A673 (cell line): ENCODE results near the gene GPS1. TPM values are rescaled to one million over a fixed set of nuclear protein-coding genes. Genes with fewer than 3 reads are reported as not detected.
A peak's percentile ranks its signal among the peaks of the same experiment; 100 is the strongest.

Experiments
- BruUV-seq: library from RNA; stranded (reverse); fragments of 400-500 nt; replicated peaks from 2 replicates; lab custom pipeline; 2021; lab: Mats Ljungman, UMichigan
- CTCF ChIA-PET: fragments of 300-600 bp; sonication (Branson Sonifier 250); formaldehyde crosslinking; loops from one replicate; lab custom pipeline; 2022; ENCODE audit warnings: antibody characterized with exemption; lab: Charles Lee
- POLR2A ChIA-PET: fragments of 300-600 bp; sonication (Branson Sonifier 250); formaldehyde crosslinking; loops from one replicate; lab custom pipeline; 2022; ENCODE audit warnings: antibody characterized with exemption; ENCODE audit not compliant: low non-redundant PET; lab: Charles Lee
- DNase-seq: peaks from one replicate; pipeline ENCODE4 v3.0.0-alpha.2; 2015; ENCODE audit warnings: low spot score
- H3K27ac ChIP-seq: fragments of 200-600 bp; sonication (generic); 2 replicates; pipeline ENCODE4 v1.5.1; 2016; ENCODE audit warnings: mixed run types, low read depth, mild to moderate bottlenecking, mixed read lengths, antibody characterized with exemption, low read length; ENCODE audit not compliant: poor library complexity, severe bottlenecking
- H3K27me3 ChIP-seq: fragments of 200-600 bp; sonication (generic); replicated peaks from 2 replicates; pipeline ENCODE4 v1.6.1; 2017; ENCODE audit warnings: mixed run types, low read depth, mild to moderate bottlenecking, mixed read lengths, antibody characterized with exemption, low read length; ENCODE audit not compliant: insufficient read depth, poor library complexity
- H3K36me3 ChIP-seq: fragments of 200-600 bp; sonication (generic); 2 replicates; pipeline ENCODE4 v1.6.1; 2016; ENCODE audit warnings: mixed run types, mild to moderate bottlenecking, mixed read lengths, antibody characterized with exemption, low read length; ENCODE audit not compliant: insufficient read depth, poor library complexity, severe bottlenecking
- H3K4me1 ChIP-seq: fragments of 200-600 bp; sonication (generic); 2 replicates; pipeline ENCODE4 v1.6.1; 2017; ENCODE audit warnings: mixed run types, mild to moderate bottlenecking, mixed read lengths, antibody characterized with exemption, low read length; ENCODE audit not compliant: insufficient read depth, poor library complexity, severe bottlenecking
- H3K4me3 ChIP-seq: fragments of 200-600 bp; sonication (generic); 2 replicates; pipeline ENCODE4 v1.5.1; 2016; ENCODE audit warnings: low read depth, mixed run types, mild to moderate bottlenecking, mixed read lengths, low read length; ENCODE audit not compliant: poor library complexity, severe bottlenecking
- H3K9me3 ChIP-seq: fragments of 200-600 bp; sonication (generic); 2 replicates; pipeline ENCODE4 v1.6.1; 2016; ENCODE audit warnings: mixed run types, low read depth, mild to moderate bottlenecking, mixed read lengths, antibody characterized with exemption, low read length; ENCODE audit not compliant: poor library complexity, severe bottlenecking
- CTCF ChIP-seq: fragments of 300-800, 200-600 bp; sonication (generic); conservative IDR thresholded peaks from 2 replicates; pipeline ENCODE4 v1.5.1; 2017; ENCODE audit warnings: low read depth, mild to moderate bottlenecking, antibody characterized with exemption, low read length, moderate library complexity, mixed read lengths
- EZH2 ChIP-seq: fragments of 200-600 bp; sonication (generic); IDR thresholded peaks from 2 replicates; pipeline ENCODE4 v1.6.1; 2017; ENCODE audit warnings: borderline replicate concordance, low read depth, mild to moderate bottlenecking, mixed read lengths, antibody characterized with exemption, low read length; ENCODE audit not compliant: poor library complexity, severe bottlenecking
- intact Hi-C: fragments of 100-400 bp; cut with micrococcal nuclease; formaldehyde crosslinking; loops from one replicate; pipeline ENCODE4 v1.10.0; 2022; ENCODE audit not compliant: unreplicated experiment
- total RNA-seq: library from RNA; stranded (reverse); gene quantifications from 2 replicates; pipeline ENCODE4 v1.2.3, GENCODE V29; 2021

GPS1 gene
- total RNA-seq, 1 experiment from 2014 or later = 162 TPM

GRCh38 chr17:82095777-82096708 is 44.3 kb downstream of the GPS1 start:
- Histone ChIP-seq H3K4me1 (peaks cover 22% of the 10 kb centered on the region), H3K27ac (peak overlapping the region; percentile 99), H3K27me3 (no peaks in the 10 kb centered on the region), H3K36me3 (peaks cover 57% of the 10 kb centered on the region), H3K4me3 (peak overlapping the region; percentile 99), H3K9me3 (no peaks in the 10 kb centered on the region)
- intact Hi-C loops = loop anchor here (5.0 kb wide), 1 partner anchor 59 kb away; the partner anchor contains the start of gene DCXR
- TF ChIP-seq EZH2 = no peak
- no peak for TF ChIP-seq CTCF
- no TSS peak for BruUV-seq
- no peak for DNase-seq
- ChIA-PET CTCF (no interaction called here), POLR2A (no interaction called here)

- intact Hi-C loops = loop anchor here (5.0 kb wide), 1 partner anchor 59 kb away; the partner anchor contains the start of gene DCXR
- no peak for TF ChIP-seq EZH2
- TF ChIP-seq CTCF = no peak
- Histone ChIP-seq H3K27ac (peak overlapping the region; percentile 99), H3K4me1 (peaks cover 22% of the 10 kb centered on the region), H3K4me3 (peak overlapping the region; percentile 99), H3K36me3 (peaks cover 50% of the 10 kb centered on the region), H3K9me3 (no peaks in the 10 kb centered on the region), H3K27me3 (no peaks in the 10 kb centered on the region)
- DNase-seq = no peak
- BruUV-seq = no TSS peak
- CTCF ChIA-PET = no interaction called here
- POLR2A ChIA-PET = no interaction called here
These were observed 45.0 kb downstream of the GPS1 start for GRCh38 chr17:82096709-82097183.

GRCh38 chr17:82097184-82097918 is 45.7 kb downstream of the GPS1 start:
- H3K9me3 ChIP-seq = no peaks in the 10 kb centered on the region
- peaks cover 44% of the 10 kb centered on the region for H3K36me3 ChIP-seq
- peak overlapping the region; percentile 99 for H3K4me3 ChIP-seq
- DNase-seq = no peak
- TF ChIP-seq CTCF (no peak), EZH2 (no peak)
- BruUV-seq = TSS peak; percentile 48
- ChIA-PET CTCF (no interaction called here), POLR2A (interaction anchor here (0.6 kb wide), 1 partner anchor 409 kb away, joined by 6 read pairs; no protein-coding TSS in a partner anchor)
- H3K27ac ChIP-seq = peak overlapping the region; percentile 99
- intact Hi-C loops = loop anchor here (5.0 kb wide), 1 partner anchor 60 kb away; the partner anchor contains the start of gene DCXR
- H3K4me1 ChIP-seq = peaks cover 22% of the 10 kb centered on the region
- no peaks in the 10 kb centered on the region for H3K27me3 ChIP-seq
